Endothelial cell of umbilical vein (primary cell): Measurements from ENCODE around the gene SMARCA2. TPM values are rescaled to one million over a fixed set of nuclear protein-coding genes. Genes with fewer than 3 reads are reported as not detected.

Experiments used
- BruUV-seq: library from RNA; stranded (reverse); fragments of 400-500 nt; replicated peaks from 2 replicates; lab custom pipeline; 2021; lab: Mats Ljungman, UMichigan
- CTCF ChIA-PET: fragments of 300-600, 350-600 bp; sonication (Branson Sonifier 250); formaldehyde crosslinking; loops from one replicate; lab custom pipeline; 2021; ENCODE audit warnings: antibody characterized with exemption, inconsistent platforms; lab: Charles Lee
- POLR2A ChIA-PET: fragments of 300-600, 350-600 bp; sonication (Branson Sonifier 250); formaldehyde crosslinking; loops from one replicate; lab custom pipeline; 2021; ENCODE audit warnings: antibody characterized with exemption, inconsistent platforms; lab: Charles Lee
- DNase-seq: peaks from one replicate; pipeline ENCODE4 v3.0.0-alpha.2; 2011; ENCODE audit warnings: low read depth, low spot score
- FAIRE-seq: peaks from 2 replicates; lab custom pipeline; 2011; peaks lifted over from hg19 to GRCh38; lab: Jason Lieb, UNC
- H2AFZ ChIP-seq: 2 replicates; pipeline ENCODE4 v1.6.0; 2012; ENCODE audit warnings: low read depth, low read length, control low read depth, inconsistent platforms
- H3K27ac ChIP-seq: 2 replicates; pipeline ENCODE4 v1.5.1; 2011; ENCODE audit warnings: low read depth, mild to moderate bottlenecking, control low read depth, low read length, moderate library complexity; ENCODE audit not compliant: insufficient read depth
- H3K27me3 ChIP-seq, 2 experiments: 2 replicates each; pipeline versions ENCODE4 v1.6.0 to v1.6.1; 2011; ENCODE audit warnings: low read length in 2 of 2, mixed read lengths in 1 of 2; ENCODE audit not compliant: control insufficient read depth in 2 of 2, insufficient read depth in 2 of 2
- H3K36me3 ChIP-seq, 2 experiments: 2 replicates in 1 of 2; 3 replicates in 1 of 2; pipeline ENCODE4 v1.5.1; 2011; ENCODE audit warnings: low read length in 2 of 2, mild to moderate bottlenecking in 1 of 2, moderate library complexity in 1 of 2; ENCODE audit not compliant: control insufficient read depth in 2 of 2, insufficient read depth in 2 of 2; ENCODE audit errors: extremely low read depth in 1 of 2
- H3K4me1 ChIP-seq: 3 replicates; pipeline ENCODE4 v1.5.1; 2011; ENCODE audit warnings: mild to moderate bottlenecking, low read length; ENCODE audit not compliant: control insufficient read depth, insufficient read depth; ENCODE audit errors: extremely low read depth
- H3K4me2 ChIP-seq: 2 replicates; pipeline ENCODE4 v1.6.1; 2011; ENCODE audit warnings: low read length, control low read depth, mixed read lengths; ENCODE audit not compliant: insufficient read depth
- H3K4me3 ChIP-seq, 3 experiments: fragments of 200-600 bp in 1 of 3; sonication (generic), shearing (Covaris generic) in 1 of 3; replicated peaks in 1 of 3; 2 replicates each; pipeline ENCODE4 v1.5.1; 2011 to 2016; ENCODE audit warnings: control low read depth in 3 of 3, low read length in 3 of 3, mild to moderate bottlenecking in 2 of 3, inconsistent platforms in 1 of 3, low read depth in 1 of 3, moderate library complexity in 1 of 3; ENCODE audit not compliant: insufficient read depth in 1 of 3
- H3K79me2 ChIP-seq: 2 replicates; pipeline ENCODE4 v1.6.0; 2012; ENCODE audit warnings: low read length, inconsistent platforms; ENCODE audit not compliant: control insufficient read depth, insufficient read depth
- H3K9ac ChIP-seq: replicated peaks from 2 replicates; pipeline ENCODE3; 2011; ENCODE audit warnings: low read length, control low read depth; ENCODE audit not compliant: insufficient read depth; ENCODE audit errors: extremely low read depth
- H3K9me1 ChIP-seq: replicated peaks from 3 replicates; pipeline ENCODE4 v1.6.0; 2011; ENCODE audit warnings: mild to moderate bottlenecking, low read length; ENCODE audit not compliant: control insufficient read depth, insufficient read depth; ENCODE audit errors: extremely low read depth
- H3K9me3 ChIP-seq: replicated peaks from 2 replicates; pipeline ENCODE4 v1.5.1; 2012; ENCODE audit warnings: low read length, inconsistent platforms; ENCODE audit not compliant: control insufficient read depth, insufficient read depth
- H4K20me1 ChIP-seq: replicated peaks from 2 replicates; pipeline ENCODE3; 2011; ENCODE audit warnings: mild to moderate bottlenecking, low read length; ENCODE audit not compliant: control insufficient read depth, insufficient read depth; ENCODE audit errors: extremely low read depth
- EZH2 ChIP-seq: IDR thresholded peaks from 2 replicates; pipeline ENCODE4 v1.6.1; 2012; ENCODE audit warnings: borderline replicate concordance, low read depth, mild to moderate bottlenecking, moderate library complexity, low read length, inconsistent platforms; ENCODE audit not compliant: severe bottlenecking
- FOS ChIP-seq: IDR thresholded peaks from 2 replicates; pipeline ENCODE4 v1.6.1; 2011; ENCODE audit warnings: mild to moderate bottlenecking, low read length, moderate library complexity, borderline replicate concordance; ENCODE audit not compliant: insufficient read depth
- GATA2 ChIP-seq: IDR thresholded peaks from 2 replicates; pipeline ENCODE4 v1.7.0; 2011; ENCODE audit warnings: low read depth, mild to moderate bottlenecking, moderate library complexity, mixed read lengths, low read length; ENCODE audit not compliant: insufficient read length, insufficient read depth
- JUN ChIP-seq: IDR thresholded peaks from 2 replicates; pipeline ENCODE4 v1.6.1; 2011; ENCODE audit warnings: borderline replicate concordance, low read depth; ENCODE audit not compliant: insufficient read length, insufficient read depth
- MYC ChIP-seq: IDR thresholded peaks from one replicate; pipeline ENCODE4 v1.6.1; 2011; ENCODE audit warnings: mild to moderate bottlenecking, low read depth, low read length
- POLR2A ChIP-seq: IDR thresholded peaks from 2 replicates; pipeline ENCODE4 v1.6.1; 2012; ENCODE audit warnings: low read depth, mild to moderate bottlenecking, control low read depth, low read length
- POLR2AphosphoS5 ChIP-seq: IDR thresholded peaks from 2 replicates; pipeline ENCODE4 v1.6.1; 2012; ENCODE audit warnings: low read depth, mild to moderate bottlenecking, control low read depth, low read length, moderate library complexity; ENCODE audit not compliant: insufficient read depth
- dilution Hi-C: fragments of 300-500 bp; cut with MboI; formaldehyde crosslinking; loops from one replicate; pipeline ENCODE4 v1.15.0; 2019; ENCODE audit warnings: low sequenced_read_pairs; ENCODE audit not compliant: extremely low pct_ligation_motif_present
- intact Hi-C: fragments of 100-400 bp; cut with micrococcal nuclease; formaldehyde crosslinking; loops from one replicate; pipeline ENCODE4 v1.10.0; 2022
- polyA plus RNA-seq, 4 experiments: library from polyadenylated mRNA; depleted of rRNA in 3 of 4; stranded (reverse) in 3 of 4; unstranded in 1 of 4; fragments of >200 nt; gene quantifications; 2 replicates each; pipeline versions ENCODE4 v1.2.1 to v1.2.3, GENCODE V29; 2011 to 2012; ENCODE audit warnings: missing spikeins in 1 of 4
- total RNA-seq: library from RNA; stranded (reverse); gene quantifications from 2 replicates; pipeline ENCODE4 v1.2.3, GENCODE V29; 2021
- TF ChIP-seq, protein P1 (sequence below), 2 donors: IDR thresholded peaks; 1 replicate in 1 of 2; 2 replicates in 1 of 2; pipeline ENCODE4 v1.5.1; 2011; ENCODE audit warnings: low read length in 2 of 2, mild to moderate bottlenecking in 2 of 2, moderate library complexity in 2 of 2, control low read depth in 1 of 2, inconsistent platforms in 1 of 2, low read depth in 1 of 2; ENCODE audit not compliant: insufficient read depth in 1 of 2; ENCODE audit errors: extremely low read depth in 1 of 2
- TF ChIP-seq, protein P2 (sequence below): IDR thresholded peaks from 2 replicates; pipeline ENCODE4 v1.6.1; 2011; ENCODE audit not compliant: insufficient read depth, insufficient read length

SMARCA2 gene
- total and polyA plus RNA-seq, 2 donors (not counting 3 experiments of a cell fraction or from before 2014, with no cell fraction given), result 54.5 to 79.9 TPM

DNA sequence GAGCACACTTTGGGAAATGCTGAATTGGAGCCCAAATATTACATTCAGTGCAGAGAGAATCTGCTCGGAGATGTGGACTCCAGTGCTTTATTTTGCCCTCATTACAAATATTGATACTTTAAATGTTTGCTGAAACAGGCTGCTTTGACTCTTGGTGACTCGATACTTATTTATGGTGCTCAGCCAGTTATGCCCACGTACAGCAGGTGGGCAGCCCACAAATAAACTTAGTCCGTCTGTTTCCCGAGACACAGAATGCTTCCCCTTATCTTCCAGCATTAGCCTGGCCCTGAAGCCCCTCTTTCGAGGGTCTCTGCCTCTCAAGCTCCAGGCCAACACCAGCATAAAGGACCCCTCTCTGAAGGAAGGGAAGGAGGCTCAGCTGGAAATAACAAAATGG lies 158.7 kb downstream of the SMARCA2 start:
- Histone ChIP-seq H2AFZ (no peak overlapping the region), H3K4me3 (no peak overlapping the region), H3K27ac (no peak overlapping the region), H3K9ac (no peak overlapping the region), H3K9me3 (no peaks in the 10 kb centered on the region), H4K20me1 (no peaks in the 10 kb centered on the region), H3K9me1 (no peaks in the 10 kb centered on the region), H3K4me2 (no peak overlapping the region), H3K27me3 (no peaks in the 10 kb centered on the region), H3K79me2 (no peaks in the 10 kb centered on the region), H3K36me3 (peaks cover 0 to 4% of the 10 kb centered on the region in 2 experiments), H3K4me1 (no peaks in the 10 kb centered on the region)
- no peak for DNase-seq
- CTCF ChIA-PET, result interaction anchor here (1.7 kb wide), 1 partner anchor 42 kb away, joined by 5 read pairs; no protein-coding TSS in a partner anchor
- TF ChIP-seq MYC, result no peak
- POLR2A ChIA-PET, result no interaction called here
- intact Hi-C loops (no loop called here), dilution Hi-C loops (no loop called here)
- no peak for FAIRE-seq
- BruUV-seq, result no TSS peak

DNA sequence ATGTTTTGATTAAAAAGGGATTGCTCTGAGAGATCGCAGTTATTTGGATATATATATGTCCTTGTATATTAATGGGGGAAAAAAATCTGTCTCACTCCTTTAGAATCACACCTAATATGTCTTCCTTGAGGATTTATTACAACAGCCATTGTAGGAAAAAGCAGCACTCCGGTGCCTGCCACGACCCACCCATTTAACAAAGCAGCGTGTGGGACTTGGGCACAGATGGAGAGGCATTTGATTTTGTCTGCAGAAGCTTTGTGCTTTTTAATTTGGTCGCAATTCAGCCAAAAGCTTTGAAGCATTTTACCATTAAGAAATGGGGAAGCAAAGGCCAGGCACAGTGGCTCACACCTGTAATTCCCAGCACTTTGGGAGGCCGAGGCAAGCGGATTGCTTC lies 159.2 kb downstream of the SMARCA2 start:
- no peaks in the 10 kb centered on the region for H3K9me3 ChIP-seq
- no peaks in the 10 kb centered on the region for H3K27me3 ChIP-seq
- H3K9ac ChIP-seq, result no peak overlapping the region
- no peak overlapping the region for H3K4me2 ChIP-seq
- no TSS peak for BruUV-seq
- CTCF ChIA-PET, result interaction anchor here (0.6 kb wide), 1 partner anchor 9 kb away, joined by 3 read pairs; no protein-coding TSS in a partner anchor
- no peaks in the 10 kb centered on the region for H3K9me1 ChIP-seq
- no peaks in the 10 kb centered on the region for H3K79me2 ChIP-seq
- no peaks in the 10 kb centered on the region for H4K20me1 ChIP-seq
- intact Hi-C loops, result no loop called here
- DNase-seq, result no peak
- H3K4me3 ChIP-seq, result no peak overlapping the region
- H3K36me3 ChIP-seq, result peaks cover 0 to 4% of the 10 kb centered on the region in 2 experiments
- FAIRE-seq, result no peak
- dilution Hi-C loops, result no loop called here
- TF ChIP-seq EZH2 (no peak), POLR2A (no peak), POLR2AphosphoS5 (no peak), FOS (no peak), JUN (no peak), GATA2 (no peak), MYC (no peak)
- TF ChIP-seq, protein P1, sequence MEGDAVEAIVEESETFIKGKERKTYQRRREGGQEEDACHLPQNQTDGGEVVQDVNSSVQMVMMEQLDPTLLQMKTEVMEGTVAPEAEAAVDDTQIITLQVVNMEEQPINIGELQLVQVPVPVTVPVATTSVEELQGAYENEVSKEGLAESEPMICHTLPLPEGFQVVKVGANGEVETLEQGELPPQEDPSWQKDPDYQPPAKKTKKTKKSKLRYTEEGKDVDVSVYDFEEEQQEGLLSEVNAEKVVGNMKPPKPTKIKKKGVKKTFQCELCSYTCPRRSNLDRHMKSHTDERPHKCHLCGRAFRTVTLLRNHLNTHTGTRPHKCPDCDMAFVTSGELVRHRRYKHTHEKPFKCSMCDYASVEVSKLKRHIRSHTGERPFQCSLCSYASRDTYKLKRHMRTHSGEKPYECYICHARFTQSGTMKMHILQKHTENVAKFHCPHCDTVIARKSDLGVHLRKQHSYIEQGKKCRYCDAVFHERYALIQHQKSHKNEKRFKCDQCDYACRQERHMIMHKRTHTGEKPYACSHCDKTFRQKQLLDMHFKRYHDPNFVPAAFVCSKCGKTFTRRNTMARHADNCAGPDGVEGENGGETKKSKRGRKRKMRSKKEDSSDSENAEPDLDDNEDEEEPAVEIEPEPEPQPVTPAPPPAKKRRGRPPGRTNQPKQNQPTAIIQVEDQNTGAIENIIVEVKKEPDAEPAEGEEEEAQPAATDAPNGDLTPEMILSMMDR (IDR thresholded peaks at IDR 0.05; ENCODE audit: extremely low read depth in 1 of 2, insufficient read depth in 1 of 2, low read depth in 1 of 2, low read length in 2 of 2), result no peak
- TF ChIP-seq, protein P2, sequence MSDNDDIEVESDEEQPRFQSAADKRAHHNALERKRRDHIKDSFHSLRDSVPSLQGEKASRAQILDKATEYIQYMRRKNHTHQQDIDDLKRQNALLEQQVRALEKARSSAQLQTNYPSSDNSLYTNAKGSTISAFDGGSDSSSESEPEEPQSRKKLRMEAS, result no peak
- no peaks in the 10 kb centered on the region for H3K4me1 ChIP-seq
- no peak overlapping the region for H3K27ac ChIP-seq
- H2AFZ ChIP-seq, result no peak overlapping the region
- POLR2A ChIA-PET, result no interaction called here
